Germinal center (tissue), 1 donor: ENCODE data around the gene IKZF3.
"Not testable (repeated sequence)": the region's sequence is repeated elsewhere in the genome, so short reads cannot be mapped to it uniquely, and the experiment has no call there.

Experiments
- DNase-seq: peaks from one replicate; pipeline ENCODE4 v3.0.0; 2012; ENCODE audit warnings: mixed read lengths, low spot score

The IKZF3 gene

GRCh38 chr17:39754958-39755553 lies 109.1 kb downstream of the IKZF3 start:
- no peak for DNase-seq

GRCh38 chr17:39754161-39754957 lies 109.8 kb downstream of the IKZF3 start:
- peak; percentile 97 for DNase-seq

- DNase-seq: peak; percentile 86
These were observed 110.5 kb downstream of the IKZF3 start for GRCh38 chr17:39753514-39754160.

GRCh38 chr17:39752241-39752881 lies 111.8 kb downstream of the IKZF3 start:
- no peak for DNase-seq

- DNase-seq: no peak
These were observed 112.5 kb downstream of the IKZF3 start for GRCh38 chr17:39751637-39752036.

GRCh38 chr17:39751016-39751543 lies 113.0 kb downstream of the IKZF3 start:
- DNase-seq: no peak

- no peak for DNase-seq
These were observed 113.7 kb downstream of the IKZF3 start for GRCh38 chr17:39750131-39751015.

- not testable (repeated sequence) for DNase-seq
These were observed 115.6 kb downstream of the IKZF3 start for GRCh38 chr17:39748444-39749034.

- no peak for DNase-seq
These were observed 116.4 kb downstream of the IKZF3 start for GRCh38 chr17:39747745-39748144.

GRCh38 chr17:39746145-39746461 lies 118.0 kb downstream of the IKZF3 start:
- DNase-seq: no peak

GRCh38 chr17:39745335-39746144 lies 118.6 kb downstream of the IKZF3 start:
- no peak for DNase-seq

- no peak for DNase-seq
These were observed 119.3 kb downstream of the IKZF3 start for GRCh38 chr17:39744836-39745215.

- no peak for DNase-seq
These were observed 119.9 kb downstream of the IKZF3 start for GRCh38 chr17:39744075-39744835.

- no peak for DNase-seq
These were observed 121.2 kb downstream of the IKZF3 start for GRCh38 chr17:39742856-39743436.

- DNase-seq: no peak
These were observed 121.8 kb downstream of the IKZF3 start for GRCh38 chr17:39742126-39742855.

GRCh38 chr17:39740357-39741111 lies 123.6 kb downstream of the IKZF3 start:
- DNase-seq: no peak

GRCh38 chr17:39739885-39740356 lies 124.2 kb downstream of the IKZF3 start:
- no peak for DNase-seq
